KOPT-K1 (cell line): ENCODE data around the gene KDM2A.
A peak's percentile ranks its signal among the peaks of the same experiment; 100 is the strongest.

Source experiments
- H3K27ac ChIP-seq: fragments of 200-600 bp; sonication (generic); 2 replicates; pipeline ENCODE4 v1.5.1; 2016; ENCODE audit warnings: antibody characterized with exemption, mild to moderate bottlenecking, low read depth, low read length; ENCODE audit not compliant: poor library complexity, severe bottlenecking
- H3K36me3 ChIP-seq: fragments of 200-600 bp; sonication (generic); 2 replicates; pipeline ENCODE4 v1.5.1; 2017; ENCODE audit warnings: antibody characterized with exemption, mild to moderate bottlenecking, low read length, moderate library complexity; ENCODE audit not compliant: insufficient read depth
- H3K9me3 ChIP-seq: fragments of 200-600 bp; sonication (generic); 2 replicates; pipeline ENCODE4 v1.5.1; 2017; ENCODE audit warnings: antibody characterized with exemption, low read length, mild to moderate bottlenecking; ENCODE audit not compliant: insufficient read depth, poor library complexity, severe bottlenecking

The KDM2A gene

DNA sequence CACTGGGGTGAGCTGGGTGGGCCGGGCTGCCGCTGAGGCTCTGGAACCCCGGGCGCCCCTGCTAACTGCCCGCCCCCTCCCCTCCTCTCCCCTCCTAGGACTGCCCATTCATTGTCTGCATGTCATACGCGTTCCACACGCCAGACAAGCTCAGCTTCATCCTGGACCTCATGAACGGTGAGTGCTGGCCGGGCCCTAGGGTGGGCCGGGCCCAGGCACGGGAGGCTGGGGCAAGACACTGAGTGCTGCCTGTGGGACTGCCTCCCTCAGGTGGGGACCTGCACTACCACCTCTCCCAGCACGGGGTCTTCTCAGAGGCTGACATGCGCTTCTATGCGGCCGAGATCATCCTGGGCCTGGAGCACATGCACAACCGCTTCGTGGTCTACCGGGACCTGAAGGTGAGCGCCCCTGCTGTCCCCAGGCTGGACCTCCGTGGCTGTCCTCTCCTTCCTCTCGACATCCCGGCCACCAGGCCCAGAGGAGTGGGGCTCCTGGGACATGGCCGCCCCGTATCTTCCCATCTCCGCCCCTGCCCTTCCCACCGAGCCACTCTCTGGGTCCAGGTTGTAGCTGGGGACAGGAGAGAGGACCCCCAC lies 162.6 kb downstream of the KDM2A start:
- Histone ChIP-seq H3K9me3 (no peaks in the 10 kb centered on the region), H3K27ac (peak overlapping the region; percentile 20), H3K36me3 (peaks cover 91% of the 10 kb centered on the region)

DNA sequence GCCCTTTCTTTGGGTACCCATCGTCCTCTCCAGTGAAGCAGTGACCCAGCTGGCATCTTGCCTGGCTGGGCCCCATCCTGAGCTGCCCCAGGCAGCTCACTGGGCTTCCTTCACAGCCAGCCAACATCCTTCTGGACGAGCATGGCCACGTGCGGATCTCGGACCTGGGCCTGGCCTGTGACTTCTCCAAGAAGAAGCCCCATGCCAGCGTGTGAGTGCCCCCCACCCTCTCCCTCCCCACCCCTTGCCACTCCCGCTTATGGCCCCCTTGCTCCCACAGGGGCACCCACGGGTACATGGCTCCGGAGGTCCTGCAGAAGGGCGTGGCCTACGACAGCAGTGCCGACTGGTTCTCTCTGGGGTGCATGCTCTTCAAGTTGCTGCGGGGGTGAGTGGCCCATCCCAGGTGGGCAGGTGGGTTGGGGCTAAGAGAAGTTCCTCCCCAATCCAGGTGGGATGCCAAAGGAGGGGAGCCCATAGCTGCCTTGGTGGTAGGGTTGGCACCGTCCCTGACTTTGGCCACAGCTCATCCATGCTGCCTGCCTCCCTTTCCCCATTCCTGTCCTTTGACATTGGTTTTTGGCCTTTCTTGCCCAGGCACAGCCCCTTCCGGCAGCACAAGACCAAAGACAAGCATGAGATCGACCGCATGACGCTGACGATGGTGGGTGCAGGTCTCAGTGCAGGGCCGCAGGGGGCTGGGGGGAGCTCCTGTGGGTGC lies 163.3 kb downstream of the KDM2A start:
- H3K27ac ChIP-seq = peak overlapping the region; percentile 100
- H3K9me3 ChIP-seq = no peaks in the 10 kb centered on the region
- peaks cover 97% of the 10 kb centered on the region for H3K36me3 ChIP-seq

GRCh38 chr11:67282876-67283371 lies 163.9 kb downstream of the KDM2A start:
- peaks cover 94% of the 10 kb centered on the region for H3K36me3 ChIP-seq
- H3K27ac ChIP-seq = peak overlapping the region; percentile 100
- H3K9me3 ChIP-seq = no peaks in the 10 kb centered on the region

DNA sequence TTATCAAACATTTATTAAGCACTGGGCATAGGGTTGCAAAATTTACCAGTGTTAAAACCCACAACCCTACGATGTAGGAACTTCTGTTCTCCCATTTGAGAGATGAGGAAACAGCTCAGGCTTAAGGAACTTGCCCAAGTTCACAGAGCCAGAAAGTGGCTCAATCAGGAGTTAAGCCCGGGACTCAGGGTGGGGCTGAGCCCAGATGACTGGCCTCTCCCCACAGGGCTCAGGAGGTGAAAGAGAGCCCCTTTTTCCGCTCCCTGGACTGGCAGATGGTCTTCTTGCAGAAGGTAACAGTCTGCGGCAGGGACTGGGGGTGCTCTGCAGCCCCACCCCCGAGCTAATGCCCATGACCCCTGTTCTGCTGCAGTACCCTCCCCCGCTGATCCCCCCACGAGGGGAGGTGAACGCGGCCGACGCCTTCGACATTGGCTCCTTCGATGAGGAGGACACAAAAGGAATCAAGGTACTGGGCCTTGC lies 164.5 kb downstream of the KDM2A start:
- Histone ChIP-seq H3K9me3 (no peaks in the 10 kb centered on the region), H3K36me3 (peaks cover 88% of the 10 kb centered on the region), H3K27ac (peak overlapping the region; percentile 100)

GRCh38 chr11:67284811-67285540 lies 165.9 kb downstream of the KDM2A start:
- peak overlapping the region; percentile 100 for H3K27ac ChIP-seq
- peaks cover 74% of the 10 kb centered on the region for H3K36me3 ChIP-seq
- H3K9me3 ChIP-seq = no peaks in the 10 kb centered on the region

- peaks cover 73% of the 10 kb centered on the region for H3K36me3 ChIP-seq
- H3K27ac ChIP-seq = peak overlapping the region; percentile 100
- H3K9me3 ChIP-seq = no peaks in the 10 kb centered on the region
These were observed 166.8 kb downstream of the KDM2A start for GRCh38 chr11:67285541-67286498.

DNA sequence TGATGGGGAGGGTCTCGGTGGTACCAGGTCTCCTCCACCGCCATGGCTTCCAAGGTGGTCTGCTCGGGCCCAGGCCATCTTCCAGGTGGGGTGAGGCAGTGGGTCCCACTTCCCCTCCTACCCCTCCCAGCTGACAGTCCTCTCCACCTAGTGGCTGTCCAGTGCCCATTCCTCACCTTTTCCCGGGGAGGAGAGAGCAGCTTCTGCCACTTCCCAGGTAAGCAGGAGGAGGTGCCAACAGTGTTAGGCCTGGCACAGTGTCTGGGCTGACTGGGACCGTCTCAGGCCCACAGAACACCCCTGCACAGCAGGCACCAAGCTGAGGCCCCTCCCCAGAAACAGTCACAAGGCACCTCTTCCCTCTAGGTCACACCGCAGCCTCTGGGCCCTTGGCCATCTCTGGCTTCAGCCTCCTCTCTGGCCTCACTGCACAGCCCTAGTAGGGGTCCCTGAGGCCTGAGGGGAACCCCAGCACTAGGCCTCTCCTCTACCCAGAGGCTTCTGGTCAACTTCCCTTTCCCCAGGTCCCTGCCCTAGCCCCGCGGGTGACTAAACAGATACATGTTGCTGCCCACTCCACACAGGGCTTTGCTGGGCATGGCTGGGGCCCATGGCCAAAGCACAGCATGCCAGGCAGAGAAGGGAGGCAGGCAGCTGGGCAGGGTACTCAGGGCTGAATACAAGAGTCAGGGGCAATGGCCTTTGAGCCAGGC lies 167.7 kb downstream of the KDM2A start:
- Histone ChIP-seq H3K9me3 (no peaks in the 10 kb centered on the region), H3K27ac (peak overlapping the region; percentile 100), H3K36me3 (peaks cover 73% of the 10 kb centered on the region)

DNA sequence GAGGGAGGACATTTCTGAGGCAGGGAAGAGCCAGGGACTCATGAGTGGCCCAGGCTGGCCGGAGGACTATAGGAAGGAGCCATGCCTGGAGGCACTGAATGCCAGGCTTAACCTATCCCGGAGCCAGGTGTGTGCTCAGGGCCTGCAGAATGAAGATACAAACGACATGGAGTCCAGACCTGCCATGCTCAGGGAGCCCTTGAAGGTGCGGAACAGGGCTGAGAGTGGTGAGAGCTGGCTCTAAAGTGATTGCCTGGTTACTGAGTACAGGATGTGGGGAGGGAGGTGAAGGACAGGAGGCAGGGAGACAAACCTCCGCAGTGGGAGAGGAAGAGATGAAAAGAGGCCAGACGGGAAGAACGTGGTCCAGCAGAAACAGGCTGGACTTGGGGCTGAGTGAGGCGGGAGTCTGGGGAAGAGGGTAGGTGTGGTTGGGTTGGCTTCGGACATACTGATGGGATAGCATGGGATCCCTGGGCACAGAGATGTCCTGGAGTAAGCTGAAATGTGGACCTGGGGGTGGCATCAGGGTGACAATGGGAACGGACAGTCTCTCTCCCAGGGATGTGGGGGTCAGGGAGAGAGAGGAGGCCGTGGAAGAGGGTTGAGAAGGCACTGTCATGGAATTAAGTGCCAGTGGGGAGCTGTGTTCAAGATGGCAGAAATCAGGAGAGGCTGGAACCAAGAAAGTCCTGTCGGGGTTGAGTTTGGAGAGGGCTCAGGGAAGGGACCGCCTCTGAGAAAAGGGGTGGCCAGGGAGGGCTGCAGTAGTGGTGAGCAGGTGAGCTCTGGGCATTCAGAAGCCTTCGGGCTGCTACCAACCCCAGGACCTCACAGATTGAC lies 168.5 kb downstream of the KDM2A start:
- Histone ChIP-seq H3K9me3 (no peaks in the 10 kb centered on the region), H3K27ac (peak overlapping the region; percentile 100), H3K36me3 (peaks cover 73% of the 10 kb centered on the region)

DNA sequence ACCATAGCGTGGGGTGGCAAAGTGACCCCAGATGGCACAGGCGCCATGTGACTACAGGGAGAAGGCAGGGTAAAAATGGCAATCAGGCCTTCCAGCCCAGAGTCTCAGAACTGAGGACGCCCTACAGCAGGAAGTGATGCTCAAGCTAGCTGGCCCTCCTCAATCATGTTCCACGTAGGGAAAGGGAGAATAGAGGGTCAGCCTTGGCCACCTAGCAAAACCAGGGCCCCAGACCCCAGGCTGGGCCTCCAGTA lies 169.1 kb downstream of the KDM2A start:
- H3K9me3 ChIP-seq = no peaks in the 10 kb centered on the region
- H3K36me3 ChIP-seq = peaks cover 73% of the 10 kb centered on the region
- H3K27ac ChIP-seq = peak overlapping the region; percentile 100

DNA sequence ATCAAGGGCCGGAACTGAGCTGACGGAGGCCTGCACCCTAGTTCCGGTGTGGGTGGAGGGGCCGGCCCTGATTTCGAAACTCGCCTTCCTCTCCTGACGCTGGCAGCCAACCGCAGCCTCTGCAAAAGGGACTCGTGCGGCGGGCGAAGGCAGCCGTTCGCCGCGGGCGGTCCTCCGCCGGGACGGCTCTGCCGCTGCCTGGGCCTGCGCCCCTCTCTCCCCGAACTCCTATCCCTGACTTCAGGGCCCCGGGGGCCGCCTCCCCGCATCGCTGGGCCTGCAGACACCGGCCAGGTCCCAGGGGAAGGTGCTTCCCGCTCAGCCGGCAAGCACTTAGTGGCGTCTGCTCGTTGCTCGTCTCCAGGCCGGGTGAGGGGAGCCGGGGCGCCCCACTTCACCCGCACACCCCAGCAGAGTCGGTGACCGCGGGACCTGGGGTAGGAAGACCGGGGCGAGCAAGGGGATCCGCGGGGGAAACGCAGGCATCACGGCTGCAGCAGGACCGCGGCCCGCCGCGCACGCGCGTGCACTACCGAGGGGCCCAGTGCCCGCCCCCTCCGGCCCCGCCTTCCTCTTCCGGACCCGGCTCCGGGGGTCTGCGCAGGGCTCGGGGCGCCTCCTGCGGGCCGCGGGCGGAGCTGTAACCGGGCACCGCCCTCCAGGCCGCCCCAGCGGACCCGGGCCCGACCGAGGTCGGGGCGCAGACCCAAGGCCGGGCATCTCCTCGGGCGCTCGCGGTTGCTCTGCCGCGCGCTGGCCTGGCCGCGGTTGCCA lies 169.6 kb downstream of the KDM2A start:
- H3K9me3 ChIP-seq = no peaks in the 10 kb centered on the region
- H3K27ac ChIP-seq = peak overlapping the region; percentile 100
- H3K36me3 ChIP-seq = peaks cover 73% of the 10 kb centered on the region

DNA sequence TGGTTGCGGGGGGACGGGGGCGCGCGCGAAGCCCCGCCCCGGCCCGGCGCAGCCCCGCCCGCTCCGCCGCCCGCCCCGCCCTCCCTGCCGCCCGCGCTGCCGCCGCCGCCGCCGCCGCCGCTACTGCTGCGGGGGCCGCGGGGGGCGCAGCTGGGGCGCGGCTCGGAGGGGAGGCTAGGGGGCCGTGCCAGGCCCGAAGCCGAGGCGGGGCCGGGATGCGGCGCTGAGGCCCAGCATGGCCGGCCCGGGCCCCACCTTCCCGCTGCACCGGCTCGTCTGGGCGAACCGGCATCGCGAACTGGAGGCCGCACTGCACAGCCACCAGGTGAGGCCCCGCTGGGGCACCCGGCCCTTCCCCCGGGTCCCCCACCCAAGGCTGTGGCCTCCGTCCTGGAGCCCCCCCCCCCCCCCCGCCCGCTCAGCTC lies 170.2 kb downstream of the KDM2A start, which contains the start of gene ANKRD13D:
TSS of gene ANKRD13D (plus strand) at position 78 of the 425 bp plus-strand sequence. CDS start at position 236, 158 bp downstream.
- H3K36me3 ChIP-seq = peaks cover 73% of the 10 kb centered on the region
- H3K27ac ChIP-seq = peak within 1 kb of the TSS; percentile 100
- peaks cover under 1% of the 10 kb centered on the region for H3K9me3 ChIP-seq

GRCh38 chr11:67289651-67290479 lies 170.8 kb downstream of the KDM2A start:
- Histone ChIP-seq H3K9me3 (peaks cover 6% of the 10 kb centered on the region), H3K27ac (peak overlapping the region; percentile 100), H3K36me3 (peaks cover 73% of the 10 kb centered on the region)
